NCI-H146 (cell line): ENCODE measurements around the gene TCAF1.
"Not testable (repeated sequence)": the region's sequence is repeated elsewhere in the genome, so short reads cannot be mapped to it uniquely, and the experiment has no call there.

Experiments used
- DNase-seq: peaks from one replicate; lab custom pipeline; 2025; lab: John Stamatoyannopoulos, UW

TCAF1 gene

DNA sequence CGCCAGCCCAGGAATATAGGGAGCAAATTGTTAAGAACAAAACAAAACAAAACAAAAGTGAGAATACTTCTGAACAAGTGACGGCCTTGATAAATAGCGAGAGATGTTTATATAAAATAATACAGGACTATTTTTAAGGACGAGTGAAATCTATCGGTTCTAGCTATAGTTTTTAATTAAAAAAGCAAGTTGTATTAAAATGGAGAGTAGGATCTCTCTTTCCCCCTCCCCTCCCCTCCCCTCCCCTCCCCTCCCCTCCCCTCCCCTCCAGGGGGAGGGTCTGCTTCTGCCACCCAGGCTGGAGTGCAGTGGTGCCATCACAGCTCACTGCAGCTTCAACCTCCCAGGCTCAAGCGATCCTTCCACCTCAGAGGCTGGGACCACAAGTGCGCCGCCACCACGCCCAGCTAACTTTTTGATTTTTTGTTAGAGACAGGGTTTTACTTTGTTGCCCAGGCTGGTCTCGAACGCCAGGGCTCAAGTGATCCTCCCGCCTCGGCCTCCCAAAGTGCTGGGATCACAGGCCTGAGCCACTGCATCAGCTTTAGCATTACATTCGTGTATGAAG, 440 bp upstream of the TCAF1 start:
- DNase-seq: no peak

DNA sequence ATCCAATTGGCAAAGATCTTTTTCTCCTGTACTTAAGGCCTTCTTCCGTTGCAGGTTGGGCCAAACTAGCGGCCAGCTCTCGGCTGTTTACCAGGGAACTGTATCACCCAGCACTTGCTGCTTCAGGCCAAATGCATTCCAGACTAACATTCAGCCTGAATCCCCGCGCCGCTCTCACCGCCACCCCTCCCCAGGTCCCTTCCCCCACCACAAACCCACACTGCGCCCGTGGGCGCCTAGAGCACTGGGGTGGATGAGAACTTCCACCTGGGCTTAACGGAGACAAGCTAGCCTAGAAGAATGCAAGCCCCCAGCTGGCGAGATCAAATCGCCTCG, 676 bp downstream of the TCAF1 start:
- no peak for DNase-seq

DNA sequence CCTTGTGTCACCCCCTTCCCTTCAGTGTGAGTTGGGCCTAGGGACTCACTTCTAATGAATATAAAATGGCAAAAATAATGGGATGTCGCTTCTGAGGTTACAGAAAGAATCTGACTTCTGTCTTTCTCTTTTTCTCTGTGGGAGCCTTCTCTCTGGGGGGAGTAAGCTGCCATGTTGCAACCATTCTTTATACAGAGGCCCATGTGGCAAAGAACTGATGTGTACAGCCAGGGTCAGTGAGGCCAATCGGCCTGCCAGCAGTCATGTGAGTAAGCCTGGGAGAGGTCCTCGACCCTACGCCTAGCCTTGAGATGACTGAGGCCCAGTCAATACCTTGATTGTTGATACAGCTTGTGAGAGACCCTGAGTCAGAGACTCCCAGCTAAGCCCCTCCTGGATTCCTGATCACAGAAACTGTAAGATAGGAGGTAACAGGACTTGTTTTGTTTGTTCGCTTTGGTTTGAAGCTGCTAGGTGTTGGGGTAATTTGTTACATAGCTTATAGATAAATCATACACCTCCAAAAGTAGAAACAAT, 1.7 kb downstream of the TCAF1 start:
- no peak for DNase-seq

DNA sequence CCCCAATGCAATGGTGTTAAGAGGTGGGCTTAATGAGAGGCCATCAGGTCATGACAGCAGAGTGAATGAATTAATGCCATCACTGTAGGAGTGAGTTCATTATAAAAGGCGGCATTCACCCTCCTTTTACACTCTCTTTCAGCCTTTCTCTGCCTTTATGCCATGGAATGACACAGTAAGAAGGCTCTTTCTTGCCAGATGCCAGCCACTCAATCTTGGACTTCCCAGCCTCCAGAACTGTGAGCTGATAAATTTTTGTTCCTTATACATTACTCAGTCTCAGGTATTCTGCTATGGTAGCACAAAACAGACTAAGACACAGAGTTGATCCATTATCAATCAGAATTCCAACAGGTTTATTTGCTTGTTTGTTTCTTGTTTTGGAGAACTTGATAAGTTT, 3.2 kb downstream of the TCAF1 start:
- DNase-seq: no peak

DNA sequence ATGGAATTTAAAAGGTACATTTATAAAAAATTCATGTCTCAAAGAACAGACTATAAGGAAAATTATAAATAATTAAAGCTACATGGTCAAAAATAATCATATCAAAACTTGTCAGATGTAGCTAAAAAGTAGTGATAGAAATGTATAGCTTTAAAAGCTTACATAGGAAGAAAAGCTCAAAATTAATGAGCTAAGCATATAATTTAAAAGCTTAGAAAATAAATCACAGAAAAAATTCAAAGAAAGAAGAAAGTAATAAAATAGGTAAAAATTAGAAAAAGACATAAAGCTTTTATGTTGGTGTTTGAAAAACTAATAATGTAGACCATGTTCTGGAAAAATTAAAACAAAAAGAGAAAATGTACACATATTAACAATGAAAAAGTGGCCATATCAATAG, 5.3 kb downstream of the TCAF1 start:
- DNase-seq: no peak

DNA sequence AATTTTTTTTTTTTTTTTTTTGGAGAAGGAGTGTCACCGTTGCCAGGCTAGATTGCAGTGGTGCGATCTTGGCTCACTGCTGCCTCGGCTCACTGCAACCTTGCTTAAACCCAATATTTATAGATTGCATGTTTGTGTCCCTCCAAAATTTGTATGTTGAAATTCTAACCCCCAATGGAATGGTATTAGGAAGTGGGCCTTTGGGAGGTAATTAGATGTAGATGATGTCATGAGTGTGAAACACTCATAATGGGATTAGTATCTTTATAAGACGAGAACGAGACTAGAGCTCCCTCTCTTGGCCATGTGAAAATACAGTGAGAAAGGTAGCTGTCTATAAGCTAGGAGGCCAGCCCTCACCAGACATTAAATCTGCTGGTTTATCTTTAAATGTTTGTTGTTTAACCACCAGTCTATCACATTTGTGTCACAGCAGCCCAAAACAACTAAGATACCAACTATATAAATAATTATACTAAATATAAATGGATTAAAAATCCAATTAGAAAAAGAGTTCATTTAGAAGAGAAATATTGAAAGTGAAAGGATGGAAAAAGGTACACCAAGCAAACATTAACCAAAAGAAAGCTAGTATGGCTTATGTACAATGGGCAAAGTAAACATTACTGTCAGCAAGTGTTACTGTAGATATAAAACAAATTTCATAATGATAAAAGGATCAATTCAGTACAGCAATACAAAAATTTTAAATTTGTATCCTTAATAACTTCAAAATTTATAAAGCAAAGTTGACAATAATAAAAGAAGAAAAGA, 9.3 kb downstream of the TCAF1 start:
- DNase-seq: peak; percentile 16

DNA sequence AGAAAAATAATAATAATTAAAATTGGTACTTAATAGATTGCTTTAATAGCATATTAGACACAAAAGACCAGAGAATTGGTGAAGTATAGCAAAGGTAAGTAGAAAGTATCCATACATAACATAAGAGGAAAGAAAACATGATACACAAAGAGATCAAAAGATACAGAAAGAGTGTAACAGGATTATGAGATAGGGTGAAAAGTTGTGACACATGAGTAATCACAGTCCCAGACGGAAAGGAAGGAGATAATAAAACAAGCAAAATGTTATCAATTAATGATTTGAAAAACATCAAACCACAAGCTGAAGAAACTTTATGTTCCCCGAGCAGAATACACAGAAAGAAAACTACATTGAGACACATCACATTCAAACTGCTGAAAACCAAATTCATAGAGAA, 10.5 kb downstream of the TCAF1 start:
- no peak for DNase-seq

DNA sequence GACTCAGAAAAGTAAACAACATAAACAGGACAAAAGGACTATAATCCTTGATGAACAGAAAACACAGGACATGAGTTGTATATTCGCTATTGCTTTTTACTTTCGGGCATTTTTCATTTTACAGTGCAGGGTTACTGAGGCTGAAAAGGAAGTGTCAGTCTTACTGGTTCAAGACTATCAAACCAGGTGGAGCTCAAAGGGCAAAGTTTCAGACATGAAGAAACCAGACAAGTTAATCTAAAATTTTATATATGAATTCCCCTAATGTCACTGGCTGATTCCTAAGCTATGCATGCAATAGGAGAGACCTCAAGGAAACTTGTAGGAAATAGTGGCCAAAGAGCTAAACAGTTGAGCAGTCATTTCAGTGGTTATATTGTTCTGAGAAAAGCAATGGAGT, 11.4 kb downstream of the TCAF1 start:
- DNase-seq: no peak

DNA sequence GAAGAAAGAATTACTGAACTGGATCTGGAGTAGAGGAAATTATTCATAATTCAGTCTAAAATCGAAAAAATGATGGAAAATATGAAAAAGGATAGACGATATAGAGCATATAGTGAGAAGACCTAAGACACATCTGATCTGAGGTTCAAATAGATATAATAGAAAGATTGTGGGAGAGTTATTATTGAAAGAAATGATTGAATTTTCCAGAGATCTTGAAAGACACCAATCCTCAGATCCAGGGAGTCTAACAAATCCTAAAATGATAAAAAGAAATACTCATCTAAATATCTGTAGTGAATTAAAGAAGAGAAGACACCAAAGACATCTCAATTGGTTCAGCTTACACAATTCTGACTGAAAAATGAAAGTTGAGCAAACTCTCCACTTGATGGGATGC, 12.9 kb downstream of the TCAF1 start:
- DNase-seq: no peak

DNA sequence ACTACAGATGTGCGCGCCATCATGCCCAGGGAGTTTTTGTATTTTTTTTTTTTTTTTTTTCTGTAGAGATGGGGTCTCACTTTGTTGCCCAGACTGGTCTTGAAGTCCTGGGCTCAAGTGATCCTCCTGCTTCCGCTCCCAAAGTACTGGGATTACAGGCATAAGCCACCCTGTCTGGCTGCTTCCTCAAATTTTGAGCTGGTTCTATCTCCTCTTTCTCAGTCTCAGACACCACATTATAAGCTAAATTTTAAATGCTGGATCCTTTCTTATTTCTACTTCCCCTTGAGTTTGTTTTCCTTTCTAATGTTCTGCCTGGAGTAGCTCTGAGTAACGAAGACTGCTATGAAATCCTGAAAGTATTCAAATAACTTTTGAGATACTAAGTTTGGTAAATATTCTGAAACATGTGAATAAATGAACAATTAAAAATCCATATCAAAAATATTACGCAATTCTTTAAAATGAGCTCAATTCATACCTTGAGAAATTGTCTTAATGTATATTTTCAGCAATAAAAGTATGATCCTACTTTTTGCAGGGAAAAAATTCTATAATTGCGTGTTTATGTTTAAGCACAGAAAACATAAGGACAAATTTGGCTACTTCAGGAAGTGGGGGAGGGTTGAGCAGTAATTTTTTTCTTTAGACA, 15.0 kb downstream of the TCAF1 start:
- no peak for DNase-seq

DNA sequence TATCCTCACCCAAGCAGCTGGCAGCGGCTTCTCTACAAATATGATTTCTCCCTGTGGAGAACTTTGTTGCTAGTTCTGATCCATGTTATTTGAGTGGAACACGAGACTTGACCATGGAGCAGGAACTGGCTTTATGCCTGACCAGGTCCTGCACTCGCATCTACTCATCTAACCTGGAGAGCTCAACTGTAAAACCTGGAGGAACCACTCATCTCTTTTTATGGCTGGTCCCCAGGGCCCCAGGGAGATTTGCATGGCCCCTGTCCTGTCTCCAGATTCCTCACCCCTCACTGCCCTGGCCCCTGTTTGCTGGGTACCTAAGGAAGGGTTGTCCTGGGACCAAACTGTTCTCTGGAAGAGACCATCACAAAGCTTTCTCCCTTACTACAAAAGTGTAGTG, 16.0 kb downstream of the TCAF1 start:
- DNase-seq: no peak

DNA sequence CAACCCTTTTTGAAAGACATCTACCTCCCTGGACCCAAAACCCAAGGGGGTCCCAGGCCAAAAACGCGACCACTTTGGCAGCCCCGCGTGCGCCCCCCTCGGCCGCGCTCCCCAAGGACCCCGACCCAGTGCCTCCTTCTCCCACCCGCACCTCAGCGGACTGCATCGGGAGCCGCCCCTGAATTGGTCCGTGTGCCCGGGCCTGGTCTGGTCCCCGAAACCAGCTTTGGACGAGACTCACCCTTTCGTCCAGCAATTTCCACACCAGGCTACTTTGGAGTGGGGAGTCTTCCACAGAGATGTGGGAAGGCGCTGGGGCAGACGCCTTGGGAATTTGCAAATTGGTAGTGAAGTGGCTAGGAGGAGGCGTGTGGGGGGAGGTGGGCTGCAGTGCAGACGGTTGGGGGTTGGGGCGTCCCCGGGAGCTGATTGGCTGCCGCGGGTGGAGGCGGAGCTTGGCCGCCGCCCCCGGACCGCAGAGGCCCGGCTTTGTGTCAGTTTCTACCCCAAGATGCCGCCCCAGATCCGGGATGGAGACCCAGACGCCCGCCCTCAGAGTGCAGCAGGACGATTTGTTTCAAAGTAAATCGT, 16.9 kb downstream of the TCAF1 start:
- no peak for DNase-seq

DNA sequence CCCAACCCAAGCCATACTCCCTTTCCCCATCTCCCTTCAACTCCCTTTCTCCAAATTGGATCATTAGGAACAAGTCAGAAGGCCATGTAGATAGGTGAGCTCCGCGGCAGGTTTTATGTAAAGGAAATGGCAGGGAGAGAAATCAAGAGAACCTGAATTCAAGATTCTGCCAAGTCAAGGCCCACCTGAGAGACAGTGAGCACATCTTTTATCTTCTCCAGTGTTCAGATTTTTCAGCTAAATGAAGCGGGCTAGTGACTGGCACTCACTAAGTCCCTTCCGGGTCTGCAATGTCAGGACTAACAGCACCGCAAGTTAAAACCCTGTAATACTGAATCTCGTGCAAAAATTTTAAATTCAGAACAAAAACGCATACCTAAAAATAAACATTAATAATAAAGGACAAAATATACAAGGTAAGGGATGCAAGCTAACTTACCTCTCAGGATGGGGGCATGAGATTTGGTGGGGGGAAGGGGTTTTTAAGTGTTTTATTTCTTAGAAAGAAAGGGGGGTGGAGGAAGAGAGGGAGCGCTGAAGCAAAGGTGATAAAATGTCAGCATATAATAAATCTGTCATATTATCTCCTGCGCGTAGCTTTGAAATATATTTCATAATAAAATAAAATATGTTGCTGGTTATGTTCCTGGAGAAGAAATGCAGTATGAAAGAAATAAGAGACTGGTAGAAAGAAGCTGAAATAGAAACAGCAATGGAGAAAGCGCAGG, 17.6 kb downstream of the TCAF1 start:
- DNase-seq: no peak

DNA sequence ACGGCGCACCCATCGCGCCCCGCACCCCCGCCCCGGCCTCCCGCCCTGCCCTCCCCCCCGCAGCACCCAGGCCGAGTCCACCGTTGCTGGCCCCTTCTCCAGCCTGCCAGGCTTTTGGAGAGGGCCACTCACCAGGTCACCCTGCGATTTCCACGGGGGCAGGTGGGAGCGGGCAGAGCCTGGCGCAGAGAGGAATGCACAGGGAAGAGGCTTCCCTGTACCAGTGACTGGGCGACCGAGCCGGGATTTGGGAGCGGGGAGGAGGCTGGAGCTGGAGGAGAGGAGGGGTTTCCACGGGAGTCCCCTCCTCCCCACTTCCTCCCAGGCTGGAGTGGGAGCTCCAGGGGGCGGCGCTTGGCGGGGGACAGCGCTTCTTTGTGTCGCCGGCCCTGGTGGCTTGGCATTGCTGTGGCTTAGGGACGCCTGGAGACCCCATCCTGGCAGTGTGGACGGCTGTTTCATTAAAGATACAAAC, 19.3 kb downstream of the TCAF1 start:
- DNase-seq: peak; percentile 89

DNA sequence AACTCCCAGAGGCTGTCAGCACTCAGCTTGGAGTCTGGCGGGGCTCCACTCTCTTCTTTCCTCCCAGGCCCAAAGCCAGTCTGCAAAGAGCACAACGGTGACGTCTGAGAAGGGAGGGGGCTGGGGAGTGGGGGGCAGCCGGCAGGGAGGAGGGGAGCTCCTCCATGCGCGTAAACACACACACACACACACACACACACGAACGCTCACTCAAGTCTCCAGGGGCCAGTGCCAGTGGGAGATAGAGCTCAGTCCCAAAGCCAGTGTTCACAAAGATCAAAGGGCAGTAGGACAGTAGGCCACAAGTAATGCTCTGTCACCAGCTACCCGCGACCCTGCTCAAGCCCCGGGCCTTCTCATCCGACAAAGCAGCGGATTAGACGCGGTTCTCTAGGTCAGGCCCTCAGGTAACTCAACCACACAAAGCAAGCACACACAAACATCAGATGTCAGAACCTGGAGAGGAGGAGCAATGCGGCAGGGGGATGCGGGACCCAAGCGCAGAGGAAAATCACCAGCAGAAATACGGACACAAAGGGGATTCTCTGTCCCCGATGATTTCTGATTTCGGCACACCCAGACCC, 19.9 kb downstream of the TCAF1 start:
- peak; percentile 63 for DNase-seq

DNA sequence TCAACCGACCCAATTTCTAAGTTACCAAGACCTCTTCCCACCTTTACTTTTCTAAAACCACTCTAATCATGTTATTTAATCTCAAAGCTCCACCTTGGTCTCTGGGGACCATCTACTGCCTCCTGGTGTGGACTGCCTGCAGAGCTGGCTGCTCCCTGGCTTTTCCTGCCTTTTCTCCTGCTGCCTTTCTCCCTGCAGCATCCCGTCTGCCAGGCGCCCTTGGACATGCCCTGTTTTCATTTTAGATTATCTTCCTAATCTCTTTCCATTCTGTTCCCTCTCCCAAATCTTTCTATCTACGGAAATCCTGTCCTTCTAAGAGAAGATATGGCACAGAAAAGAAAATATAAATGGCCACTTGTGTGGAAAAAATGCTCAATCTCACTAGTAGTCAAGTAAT, 23.1 kb downstream of the TCAF1 start:
- no peak for DNase-seq

DNA sequence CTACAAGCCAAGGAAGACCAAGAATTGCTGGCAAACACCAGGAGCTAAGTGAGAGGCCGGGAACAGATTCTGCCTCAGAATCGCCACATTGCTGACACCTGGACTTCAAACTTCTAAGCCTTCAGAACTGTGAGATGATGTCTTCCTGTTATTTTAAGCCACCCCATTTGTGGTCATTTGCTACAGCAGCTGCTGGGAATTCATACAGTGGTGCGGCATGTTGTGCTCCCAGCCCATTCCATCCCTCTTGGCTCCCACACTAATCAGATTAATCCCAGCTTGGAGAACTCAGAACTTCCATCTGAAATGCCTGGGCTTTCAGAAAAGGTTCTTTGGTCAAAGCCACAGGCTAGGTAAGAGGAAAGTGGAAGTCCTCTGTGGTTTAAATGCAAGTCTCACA, 24.9 kb downstream of the TCAF1 start:
- no peak for DNase-seq

DNA sequence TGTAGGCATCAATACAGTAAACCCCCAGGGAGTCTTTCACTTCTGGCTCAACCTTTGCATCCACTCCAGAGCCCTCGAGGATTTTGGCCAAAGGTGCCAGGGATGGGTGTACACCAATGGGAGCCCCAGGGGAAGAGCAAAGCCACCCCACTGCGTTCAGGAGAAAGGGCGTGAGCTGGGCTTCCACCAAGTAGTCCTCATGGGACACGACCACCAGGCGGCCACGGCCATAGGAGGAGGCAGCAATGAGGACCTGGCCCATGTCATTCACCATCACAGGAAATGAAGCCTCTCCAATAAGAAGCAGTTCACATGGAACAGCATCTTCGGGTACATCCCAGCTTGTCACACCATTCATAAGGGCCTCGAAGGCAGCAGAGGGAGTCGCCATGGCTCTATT, 25.8 kb downstream of the TCAF1 start:
- DNase-seq: no peak

DNA sequence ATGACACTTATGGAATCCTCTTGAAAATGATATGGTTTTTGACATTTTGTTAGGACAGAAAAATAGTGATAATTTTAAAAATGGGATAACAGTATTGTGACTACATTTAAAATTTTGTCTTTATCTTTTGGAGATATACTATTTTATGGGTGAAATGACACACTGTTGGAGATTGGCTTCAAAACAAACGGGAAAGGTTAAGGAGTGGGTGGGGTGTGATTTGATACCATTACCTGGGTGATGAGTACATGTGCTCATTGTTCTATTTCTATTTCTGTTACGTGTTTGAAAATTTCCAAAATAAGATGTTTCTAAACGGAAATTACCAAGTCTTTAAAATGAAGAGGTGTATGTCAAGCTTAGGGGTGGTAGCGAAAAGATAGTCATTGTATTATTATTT, 28.7 kb downstream of the TCAF1 start:
- not testable (repeated sequence) for DNase-seq

DNA sequence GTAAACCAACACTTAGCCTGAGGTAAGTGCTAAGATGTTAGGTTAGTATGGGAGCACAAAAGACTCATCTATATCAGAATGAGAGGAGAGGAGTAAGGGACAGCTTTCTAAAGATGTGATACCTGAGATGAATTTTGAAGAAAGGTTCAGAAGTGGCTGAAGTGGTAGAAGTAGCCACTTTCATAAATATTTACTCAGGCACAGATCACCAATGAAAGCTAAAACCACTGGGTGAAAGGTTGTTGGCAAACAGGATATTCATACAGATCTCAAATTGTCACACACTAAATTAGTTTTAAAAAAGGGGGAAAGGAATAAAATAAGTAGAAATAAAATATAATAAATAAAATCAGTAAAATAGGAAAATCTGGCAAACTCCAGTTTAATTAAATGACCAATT, 30.4 kb downstream of the TCAF1 start:
- not testable (repeated sequence) for DNase-seq

DNA sequence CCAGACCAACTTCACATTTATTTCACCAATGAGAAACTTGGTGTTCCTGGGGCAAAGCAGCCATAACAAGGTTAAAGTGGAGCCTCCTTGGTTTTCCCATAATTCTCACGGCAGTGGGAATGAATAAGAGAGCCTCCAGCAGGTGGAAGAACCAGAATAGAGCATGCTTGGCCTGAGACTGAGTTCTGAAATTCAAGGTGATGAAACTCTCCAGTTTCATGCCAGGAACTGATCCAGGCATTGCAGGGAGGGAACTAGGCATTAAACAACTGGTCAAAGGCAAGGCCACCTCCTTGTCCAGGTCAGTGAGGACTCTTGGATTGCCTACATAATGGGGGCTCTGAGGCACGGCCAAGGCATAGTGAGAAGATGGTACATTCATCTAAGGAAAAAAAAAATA, 44.0 kb downstream of the TCAF1 start:
- DNase-seq: not testable (repeated sequence)

DNA sequence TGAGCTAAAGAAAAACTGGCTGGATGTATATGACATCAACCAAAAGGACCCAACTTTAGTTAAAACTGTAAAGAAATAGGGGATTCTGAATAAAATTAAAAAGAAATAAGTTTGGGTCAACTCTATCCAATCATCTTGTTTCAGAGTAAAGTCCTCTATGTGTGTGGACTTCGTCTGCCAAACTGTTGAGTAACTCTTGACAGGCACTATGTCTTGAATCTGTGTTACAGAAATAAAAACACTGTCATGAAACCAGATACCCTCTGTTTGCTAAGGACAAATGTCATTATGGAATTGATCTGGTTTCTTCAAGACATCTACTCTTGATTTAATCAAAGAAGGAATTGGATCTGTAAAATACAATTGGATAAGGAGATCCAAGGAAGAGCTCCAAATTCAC, 46.5 kb downstream of the TCAF1 start:
- not testable (repeated sequence) for DNase-seq
